NCI-H2171 (cell line): ENCODE measurements around the gene CDS1.
A peak's percentile ranks its signal among the peaks of the same experiment; 100 is the strongest.
"Not testable (repeated sequence)": the region's sequence is repeated elsewhere in the genome, so short reads cannot be mapped to it uniquely, and the experiment has no call there.

Source experiments
- DNase-seq: peaks from one replicate; lab custom pipeline; 2025; lab: John Stamatoyannopoulos, UW

Gene CDS1

DNA sequence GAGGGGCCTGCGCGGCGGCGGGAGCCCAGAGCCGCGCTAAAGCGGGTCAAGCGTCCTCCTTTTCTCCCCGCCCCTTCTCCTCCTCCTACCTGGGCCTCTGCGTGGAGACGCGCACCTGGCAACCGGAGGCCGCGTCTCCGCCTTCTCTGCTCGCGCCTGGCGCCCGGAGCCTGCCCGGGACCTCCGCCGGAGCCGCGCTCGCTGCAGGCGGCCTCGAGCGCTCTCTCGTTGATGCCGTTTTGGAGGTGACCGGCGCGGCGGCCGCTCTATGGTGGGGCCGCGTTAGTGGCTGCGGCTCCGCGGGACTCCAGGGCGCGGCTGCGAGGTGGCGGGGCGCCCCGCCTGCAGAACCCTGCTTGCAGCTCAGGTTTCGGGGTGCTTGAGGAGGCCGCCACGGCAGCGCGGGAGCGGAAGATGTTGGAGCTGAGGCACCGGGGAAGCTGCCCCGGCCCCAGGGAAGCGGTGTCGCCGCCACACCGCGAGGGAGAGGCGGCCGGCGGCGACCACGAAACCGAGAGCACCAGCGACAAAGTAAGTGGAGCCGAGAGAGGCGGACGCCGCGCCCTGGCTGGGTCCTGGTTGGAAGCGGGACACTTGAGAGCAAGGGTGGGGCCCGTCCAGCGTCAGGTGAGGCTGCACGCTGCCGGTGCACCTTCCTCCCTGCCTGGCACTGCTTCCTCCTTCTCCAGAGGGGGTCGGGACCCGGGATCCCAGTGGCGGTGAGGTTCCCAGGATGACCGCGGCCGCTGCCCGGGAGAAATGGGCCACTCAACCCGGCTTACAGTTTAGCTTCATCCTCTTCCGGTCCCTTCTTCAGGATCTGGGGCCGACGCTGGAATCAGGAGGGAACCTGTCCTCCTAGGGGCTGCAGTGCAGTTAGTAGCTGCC, at the start of gene CDS1:
TSS of gene CDS1 (plus strand) at position 140 of the 888 bp plus-strand sequence. CDS start at position 415, 275 bp downstream.
- no peak for DNase-seq

DNA sequence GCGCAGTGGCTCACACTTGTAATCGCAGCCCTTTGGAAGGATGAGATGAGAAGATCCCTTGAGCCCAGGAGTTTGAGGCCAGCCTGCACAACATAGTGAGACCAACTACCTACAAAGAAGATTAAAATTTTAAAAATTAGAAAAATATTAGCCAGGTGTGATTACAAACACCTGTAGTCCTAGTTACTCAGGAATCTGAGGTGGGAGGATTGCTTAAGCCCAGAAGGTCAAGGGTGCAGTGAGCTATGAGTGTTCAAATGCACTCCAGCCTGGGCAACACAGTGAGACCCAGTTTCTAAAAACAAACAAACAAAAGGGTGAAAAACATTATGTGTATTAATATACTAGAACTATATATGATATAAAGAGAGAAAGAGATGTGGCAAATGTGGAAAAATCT, 47.0 kb upstream of the CDS1 start:
- no peak for DNase-seq

DNA sequence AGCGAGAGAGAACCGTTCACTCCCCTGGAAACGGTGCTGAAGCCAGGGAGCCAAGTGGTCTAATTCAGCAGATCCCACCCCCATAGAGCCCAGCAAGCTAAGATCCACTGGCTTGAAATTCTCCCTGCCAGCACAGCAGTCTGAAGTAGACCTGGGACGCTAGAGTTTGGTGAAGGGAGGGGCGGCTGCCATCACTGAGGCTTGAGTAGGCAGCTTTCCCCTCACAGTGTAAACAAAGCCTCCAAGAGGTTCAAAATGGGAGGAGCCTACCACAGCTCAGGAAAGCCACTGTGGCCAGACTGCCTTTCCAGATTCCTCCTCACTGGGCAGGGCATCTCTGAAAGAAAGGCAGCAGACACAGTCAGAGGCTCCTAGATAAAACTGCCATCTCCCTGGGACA, 37.8 kb upstream of the CDS1 start:
- no peak for DNase-seq

DNA sequence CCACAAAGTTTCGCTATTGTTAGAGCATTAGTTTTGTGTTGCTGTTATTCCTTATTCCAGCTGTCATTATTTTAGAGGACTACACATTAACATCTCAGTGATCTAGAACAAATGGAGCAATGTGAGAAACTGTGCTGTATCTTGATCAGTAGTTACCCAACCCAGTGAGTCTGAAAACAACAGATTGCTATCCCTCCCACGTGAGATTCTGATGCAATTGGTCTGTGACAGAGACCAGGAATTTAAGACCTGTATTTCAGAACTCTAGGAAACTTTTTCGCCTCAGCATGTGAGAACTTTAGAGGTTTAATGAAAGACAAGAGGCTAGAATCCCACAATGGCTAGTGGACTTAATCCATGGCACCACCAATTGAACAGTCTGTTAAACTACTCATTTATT, 35.7 kb upstream of the CDS1 start:
- no peak for DNase-seq

DNA sequence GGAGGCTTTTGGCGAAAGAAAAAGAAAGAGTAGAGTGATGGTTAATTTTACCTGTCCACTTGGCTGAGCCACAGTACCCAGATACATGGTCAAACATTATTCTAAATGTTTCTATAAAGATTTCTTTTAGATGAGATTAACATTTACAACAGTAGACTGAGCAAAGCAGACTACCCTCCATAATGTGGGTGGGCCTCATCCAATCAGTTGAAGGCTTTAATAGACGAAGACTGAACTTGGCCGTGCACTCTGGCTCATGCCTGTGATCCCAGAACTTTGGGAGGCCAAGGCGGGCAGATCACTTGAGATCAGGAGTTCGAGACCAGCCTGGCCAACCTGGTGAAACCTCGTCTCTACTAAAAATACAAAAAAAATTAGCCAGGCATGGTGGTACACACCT, 33.7 kb upstream of the CDS1 start:
- not testable (repeated sequence) for DNase-seq

DNA sequence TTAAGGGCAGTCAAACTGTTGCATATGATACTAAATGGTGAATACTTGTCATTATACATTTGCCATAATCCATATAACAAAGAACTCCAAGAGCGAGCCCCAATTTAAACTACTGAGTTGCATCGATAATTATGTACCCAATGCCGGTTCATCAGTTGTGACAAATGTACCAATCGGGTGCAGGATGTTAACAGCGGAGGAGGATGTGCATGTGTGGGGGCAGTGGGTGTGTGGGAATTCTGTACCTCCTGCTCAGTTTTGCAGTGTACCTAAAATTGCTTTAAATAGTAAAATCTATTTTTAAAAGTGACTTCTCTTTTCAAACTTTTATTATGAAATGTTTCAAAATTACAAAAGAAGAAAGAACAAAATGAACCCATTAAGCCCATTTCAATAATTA, 20.8 kb upstream of the CDS1 start:
- DNase-seq, result no peak

DNA sequence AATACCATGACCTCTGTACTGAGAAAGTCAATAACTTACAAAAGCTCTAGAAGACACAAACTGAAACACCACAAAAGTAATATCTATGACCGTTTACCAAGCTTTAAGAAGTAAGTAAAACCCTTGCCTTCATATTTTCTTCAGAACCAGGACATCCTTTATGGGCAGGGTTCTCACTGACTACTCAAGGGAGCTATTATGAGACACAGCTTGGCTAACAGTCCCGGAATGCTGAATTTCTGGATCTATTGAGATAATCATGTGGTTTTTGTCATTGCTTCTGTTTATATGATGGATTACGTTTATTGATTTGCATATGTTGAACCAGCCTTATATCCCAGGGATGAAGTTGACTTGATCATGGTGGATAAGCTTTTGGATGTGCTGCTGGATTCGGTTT, 19.9 kb upstream of the CDS1 start:
- DNase-seq, result no peak

DNA sequence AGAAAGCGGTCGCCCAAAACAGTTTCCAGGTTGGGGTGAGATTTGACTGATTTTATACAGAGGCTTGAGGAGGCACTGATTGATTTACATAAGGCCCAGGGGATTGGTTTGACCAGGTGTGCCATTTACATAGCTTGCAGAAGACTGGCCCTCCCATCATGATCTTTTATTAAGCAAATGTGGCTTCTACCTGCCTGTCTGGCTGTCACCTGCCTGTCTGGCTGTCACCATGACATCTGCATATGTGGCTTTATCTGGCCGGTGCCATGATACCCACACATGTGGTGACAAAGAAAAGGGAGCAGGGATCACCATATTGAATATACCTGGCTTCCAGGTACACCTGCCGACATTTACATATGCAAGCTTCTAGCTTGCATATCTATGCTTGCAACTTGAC, 17.0 kb upstream of the CDS1 start:
- DNase-seq, result no peak

DNA sequence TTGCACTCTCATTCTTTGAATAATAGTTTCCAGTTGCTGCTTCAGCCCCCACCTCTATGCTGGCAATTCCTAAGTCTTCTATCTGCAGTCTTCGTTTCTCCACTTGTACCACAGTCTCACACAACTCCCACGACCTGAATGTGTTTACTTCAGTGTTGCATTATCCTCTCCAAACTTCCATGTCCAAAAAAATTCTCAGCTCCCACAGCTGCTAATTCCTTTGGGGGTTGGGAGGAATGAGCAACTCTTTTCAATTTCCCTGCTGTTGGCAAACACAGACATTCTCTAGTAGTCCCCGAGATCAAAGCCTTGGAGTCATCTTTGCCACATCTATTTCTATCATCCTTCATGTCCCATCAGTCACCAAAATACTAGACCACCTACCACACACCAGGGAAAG, 14.4 kb upstream of the CDS1 start:
- no peak for DNase-seq

DNA sequence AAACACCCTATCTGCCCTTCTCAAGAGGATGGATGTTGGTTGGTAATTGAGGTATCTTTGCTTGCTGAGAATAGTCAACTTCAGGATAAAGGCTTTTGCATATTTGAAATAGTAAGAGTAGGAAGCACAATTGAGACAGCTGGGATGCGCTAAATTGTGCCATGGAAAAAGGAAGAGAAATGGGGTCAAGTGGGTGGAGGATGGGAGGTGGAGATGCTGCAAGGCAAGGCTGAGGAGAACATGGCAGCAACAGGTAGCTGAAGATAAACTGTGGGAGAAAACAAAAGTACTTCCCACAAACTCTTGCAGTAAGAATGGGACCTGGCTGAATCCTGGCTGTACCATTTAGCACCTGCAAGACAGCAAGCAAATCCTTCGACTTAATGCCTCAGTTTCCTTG, 13.9 kb upstream of the CDS1 start:
- DNase-seq, result no peak

DNA sequence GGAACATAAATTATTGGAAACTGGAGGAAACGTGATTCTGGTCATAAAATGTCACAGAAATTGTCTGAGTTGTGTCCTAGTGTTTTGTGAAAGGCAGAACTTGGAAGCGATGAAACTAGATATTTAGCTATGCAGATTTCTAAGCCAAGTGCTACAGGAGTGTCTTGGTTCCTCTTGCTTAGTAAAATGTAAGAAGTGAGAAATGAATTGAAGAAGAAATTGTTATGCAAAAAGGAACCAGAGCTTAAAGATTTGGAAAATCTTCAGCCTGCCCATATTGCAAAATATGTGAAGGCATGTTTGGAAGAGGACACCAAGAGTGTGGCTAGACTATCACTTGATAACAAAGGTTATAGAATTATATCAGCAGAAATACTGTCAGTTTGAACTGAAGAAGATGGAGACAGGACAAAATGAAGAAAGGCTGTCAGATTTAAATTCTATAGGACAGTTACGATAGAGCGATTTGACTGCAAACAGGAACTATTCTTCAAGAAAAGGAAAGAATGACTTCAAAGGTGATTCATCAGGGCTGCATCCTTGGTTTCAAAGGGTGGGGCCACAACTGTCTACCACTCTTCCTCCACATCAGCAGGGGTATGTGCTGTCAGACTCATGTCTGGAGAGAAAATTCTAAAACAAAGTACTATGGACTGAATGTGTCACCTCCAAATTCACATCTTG, 9.4 kb upstream of the CDS1 start:
- no peak for DNase-seq

DNA sequence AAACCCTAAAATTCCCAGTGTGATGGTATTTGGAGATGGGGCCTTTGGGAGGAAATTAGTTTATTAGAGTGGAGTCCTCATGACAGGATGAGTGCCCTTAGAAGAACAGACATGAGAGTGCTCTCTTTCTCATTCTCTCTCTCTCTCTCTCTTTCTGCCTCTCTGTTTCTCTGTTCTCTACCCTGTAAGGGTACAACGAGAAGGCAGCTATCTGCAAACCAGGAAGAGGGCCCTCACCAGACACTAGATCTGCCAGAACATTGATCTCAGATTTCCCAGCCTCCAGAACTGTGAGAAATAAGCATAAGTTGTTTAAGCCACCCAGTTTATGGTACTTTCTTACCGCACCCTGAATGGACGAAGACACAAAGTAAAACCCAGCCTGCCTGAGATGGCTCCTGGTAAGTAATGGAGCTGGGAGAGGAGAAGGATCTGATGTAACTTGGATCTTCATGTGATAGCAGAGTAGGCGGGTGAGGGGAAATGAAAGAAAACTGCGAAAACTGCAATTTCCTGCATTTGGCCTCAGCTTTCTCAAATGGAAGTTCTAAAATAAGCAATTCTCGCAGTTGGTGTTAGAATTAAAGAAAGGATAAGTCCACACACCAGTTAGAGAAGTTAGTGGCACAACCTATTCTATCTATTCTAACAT, 8.7 kb upstream of the CDS1 start:
- DNase-seq, result no peak

DNA sequence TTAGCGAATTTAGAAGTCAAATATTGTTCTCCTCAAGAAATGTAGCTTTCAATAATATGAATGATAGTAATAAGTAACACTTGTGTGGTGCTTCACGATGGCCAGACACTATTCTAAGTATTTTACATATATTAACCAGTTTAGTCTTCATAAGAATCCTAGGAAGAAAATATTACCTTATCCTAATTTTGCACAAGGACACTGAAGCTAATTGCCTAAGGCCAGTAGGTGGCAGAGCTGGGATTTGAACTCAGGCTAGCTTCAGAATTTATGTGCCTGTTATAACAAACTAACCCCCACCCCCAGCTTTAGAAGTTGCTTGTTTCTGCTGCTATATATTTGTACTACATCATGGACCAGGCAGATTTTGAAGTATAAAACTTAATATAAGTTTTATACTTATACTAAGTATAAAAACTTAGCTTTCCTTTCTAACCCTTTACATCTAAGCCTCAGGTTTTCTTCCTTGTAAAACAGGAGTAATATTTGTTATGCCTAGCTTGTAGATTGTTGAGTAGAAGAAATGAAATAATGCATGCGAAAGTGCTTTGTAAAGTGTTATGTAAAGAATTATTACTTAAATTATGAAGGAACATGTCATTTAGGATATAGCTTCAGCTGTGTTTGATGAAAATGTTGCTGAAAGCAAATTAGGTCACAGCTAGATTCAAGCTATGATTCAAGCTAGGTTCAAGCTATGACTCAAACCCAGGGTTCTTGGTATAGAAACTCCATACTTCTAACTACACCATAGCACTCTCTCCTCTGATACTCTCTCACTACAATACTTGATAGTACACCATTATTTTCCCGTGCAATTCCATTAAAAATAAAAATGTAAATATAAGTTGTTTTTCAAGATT, 4.2 kb upstream of the CDS1 start:
- no peak for DNase-seq

DNA sequence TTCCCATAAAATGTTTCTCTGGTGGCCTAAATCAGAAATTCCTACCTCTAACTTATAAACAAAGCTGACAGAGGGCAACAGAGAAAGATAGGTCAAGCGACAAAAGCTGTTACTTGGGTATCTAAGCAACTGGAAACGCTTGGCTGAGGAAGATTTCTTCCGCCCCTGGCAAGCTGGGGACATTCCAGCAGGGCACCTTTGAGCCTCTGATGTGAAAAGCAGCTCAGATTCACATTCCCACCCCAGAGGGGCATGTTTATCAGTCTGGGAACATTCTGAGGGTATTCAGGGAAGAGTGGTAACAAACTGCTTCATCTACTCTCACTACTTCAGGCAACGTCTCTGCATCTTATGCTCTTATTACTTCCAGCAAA, 3.5 kb upstream of the CDS1 start:
- DNase-seq, result no peak

DNA sequence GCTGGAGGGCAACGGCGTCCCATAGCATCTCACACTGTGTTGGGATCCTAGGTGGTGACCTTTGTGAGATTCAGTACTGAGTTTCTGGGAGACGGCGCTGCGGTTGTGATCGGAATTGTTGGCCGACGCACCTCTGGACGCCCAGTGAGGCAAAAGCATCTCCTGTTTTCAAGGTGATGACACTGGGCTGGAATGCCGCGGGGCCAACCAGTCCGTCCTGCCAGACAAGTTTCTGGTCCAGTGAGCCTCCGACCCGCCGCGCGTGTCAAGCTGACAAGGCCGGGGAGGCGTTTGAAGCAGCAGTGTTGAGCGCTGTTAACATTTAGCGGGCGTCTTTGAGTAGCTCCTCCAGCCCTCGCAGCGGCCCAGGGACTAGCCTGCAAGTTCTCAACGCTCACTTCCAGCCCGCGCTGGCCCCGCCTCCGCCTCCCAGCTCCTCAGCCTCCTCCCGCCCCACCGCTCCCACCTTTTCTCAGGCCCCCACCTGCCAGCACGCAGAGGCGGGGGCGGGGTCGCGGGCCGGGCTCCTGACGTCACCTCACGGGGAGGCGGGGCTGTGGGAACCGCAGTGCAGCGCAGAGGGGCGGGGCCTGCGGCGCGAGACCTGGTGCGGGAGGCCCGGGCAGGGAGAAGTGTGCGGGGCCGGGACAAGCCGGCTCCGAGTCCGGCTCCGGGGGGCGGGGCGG, 482 bp upstream of the CDS1 start:
- peak; percentile 85 for DNase-seq

DNA sequence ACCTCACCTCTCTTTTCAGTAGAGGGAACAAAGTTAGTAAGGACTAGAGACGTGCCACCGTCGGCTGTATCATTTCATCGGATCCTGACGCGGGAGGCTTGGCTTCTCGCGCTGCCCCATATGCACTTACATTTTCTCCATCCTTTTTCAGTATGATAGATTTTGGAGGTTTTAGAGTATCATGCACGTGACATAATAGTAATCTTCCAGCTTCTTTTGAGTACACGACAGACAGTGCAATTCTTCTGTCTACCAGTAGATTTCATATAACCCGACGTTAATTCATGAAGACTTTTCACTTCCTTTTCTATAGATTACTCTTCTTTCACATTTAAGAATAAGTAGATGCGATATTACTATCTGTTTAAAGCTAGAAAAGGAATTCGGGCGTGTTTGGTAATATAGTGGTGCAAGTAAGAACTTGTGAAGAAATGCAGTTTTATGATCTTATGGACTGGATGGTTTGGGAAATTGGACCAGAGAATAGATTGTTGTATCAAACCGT, 1.0 kb downstream of the CDS1 start:
- DNase-seq, result no peak

DNA sequence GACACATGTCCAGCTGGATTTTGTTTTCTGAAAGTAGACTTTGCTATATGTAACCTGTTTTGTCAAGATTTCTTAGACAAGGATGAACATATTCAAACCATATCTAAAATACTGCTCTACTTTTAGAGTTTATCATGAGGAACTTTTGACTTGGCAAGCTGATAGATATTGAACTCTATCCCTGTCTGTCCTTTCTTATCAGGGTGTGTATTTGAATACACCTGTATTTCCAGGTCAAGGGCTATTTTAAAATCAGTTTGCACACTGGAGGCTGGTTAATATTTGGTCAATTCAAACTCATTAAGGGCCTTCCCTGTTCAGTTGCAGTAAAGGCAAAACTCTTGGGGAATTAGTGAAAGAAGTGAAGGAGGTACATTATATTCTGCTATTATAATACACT, 2.3 kb downstream of the CDS1 start:
- no peak for DNase-seq

DNA sequence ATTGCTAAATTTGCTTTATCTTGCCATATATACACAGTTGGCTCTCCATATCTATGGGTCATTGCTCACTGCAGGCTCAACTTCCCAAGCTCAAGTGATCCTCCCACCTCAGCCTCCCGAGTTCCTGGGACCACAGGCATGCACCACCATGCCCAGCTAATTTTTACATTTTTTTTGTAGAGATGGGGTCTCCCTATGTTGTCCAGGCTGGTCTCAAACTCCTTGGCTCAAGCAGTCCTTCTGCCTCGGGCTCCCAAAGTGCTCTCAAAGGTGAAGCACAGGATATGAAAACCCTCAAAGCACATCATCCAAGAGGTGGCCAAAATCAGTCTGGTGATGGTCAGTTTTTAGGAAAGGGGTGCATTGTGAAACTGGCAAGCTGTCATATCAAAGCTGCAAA, 11.8 kb downstream of the CDS1 start:
- DNase-seq, result no peak

DNA sequence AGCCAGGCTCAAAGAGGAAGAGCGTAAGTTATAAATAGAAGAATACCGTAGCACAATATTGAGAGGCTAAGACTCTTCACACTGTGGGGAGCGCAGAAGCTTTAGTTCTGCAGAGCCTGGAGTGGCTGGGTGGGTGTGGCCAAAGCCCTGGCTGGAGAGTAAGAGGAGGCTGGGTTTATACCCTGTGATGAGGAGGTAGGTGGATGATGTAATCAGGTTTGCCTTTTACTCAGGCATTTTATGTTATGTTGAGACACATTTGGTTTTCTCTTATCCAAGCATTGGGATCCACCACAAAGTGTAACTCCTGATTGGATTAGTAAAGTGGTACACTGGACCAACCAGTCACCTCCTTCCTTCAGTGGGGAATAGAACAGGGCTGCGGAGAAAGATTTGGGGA, 13.9 kb downstream of the CDS1 start:
- no peak for DNase-seq

DNA sequence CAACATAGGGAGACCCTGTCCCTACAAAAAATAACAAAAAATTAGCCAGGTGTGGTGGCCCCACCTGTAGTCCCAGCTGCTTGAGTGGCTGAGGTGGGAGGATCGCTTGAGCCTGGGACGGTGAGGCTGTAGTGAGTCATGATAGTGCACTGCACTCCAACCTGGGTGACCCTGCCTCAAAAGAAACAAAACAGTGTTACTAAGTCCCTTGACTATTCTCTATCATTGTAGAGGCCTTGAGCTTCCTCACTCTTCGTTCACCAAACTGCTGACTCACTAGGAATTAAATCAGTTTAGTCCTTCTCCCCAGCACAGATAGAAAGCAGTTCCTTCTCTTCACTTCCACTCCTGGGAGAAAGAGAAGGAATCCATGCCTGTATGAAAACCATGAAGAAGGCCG, 14.5 kb downstream of the CDS1 start:
- no peak for DNase-seq

DNA sequence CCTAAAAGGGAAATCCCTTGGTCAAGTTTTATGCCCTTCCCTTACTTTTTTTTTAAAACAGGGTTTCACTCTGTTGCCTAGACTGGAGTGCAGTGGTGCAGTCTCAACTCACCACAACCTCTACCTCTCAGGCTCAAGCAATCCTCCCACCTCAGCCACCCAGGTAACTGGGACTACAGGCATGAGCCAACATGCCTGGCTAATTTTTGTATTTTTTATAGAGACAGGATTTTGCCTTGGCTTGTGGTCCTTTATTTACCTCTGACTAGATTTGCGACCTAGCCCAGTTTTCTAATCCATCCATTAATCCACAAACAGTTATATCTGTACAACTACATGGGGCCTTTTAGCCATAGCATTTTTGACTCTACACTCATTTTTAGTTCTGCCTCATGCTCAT, 23.7 kb downstream of the CDS1 start:
- no peak for DNase-seq
